Right lobe of liver (tissue), 4 donors: ENCODE results near the gene WNT5B.

Experiments used
- CTCF ChIP-seq, 4 donors: fragments of 200-600 bp in 3 of 4; fragments of 450-650 bp in 1 of 4; IDR thresholded peaks; one replicate each; pipeline versions ENCODE4 v1.5.1 to v1.8.0; 2016 to 2022; ENCODE audit warnings: antibody characterized with exemption in 4 of 4, mild to moderate bottlenecking in 2 of 4
- POLR2A ChIP-seq: fragments of 450-650 bp; IDR thresholded peaks from one replicate; pipeline ENCODE4 v1.6.1; 2017; ENCODE audit warnings: antibody characterized with exemption, mild to moderate bottlenecking
- donor health status: DM: no; HTN: no; CAD: no.
- donor health status: DM: no; HTN: no; CAD: no.
- donor health status: DM: no; HTN: yes; CAD: no.

GRCh38 chr12:1591543-1591942 is 37.5 kb upstream of the WNT5B start:
- TF ChIP-seq CTCF (IDR thresholded peaks at IDR 0.05) = no peak
- no peak for TF ChIP-seq POLR2A
